GM13977 (cell line): ENCODE measurements around the gene IPO13.
A peak's percentile ranks its signal among the peaks of the same experiment; 100 is the strongest.

Source experiments
- DNase-seq: peaks from one replicate; pipeline ENCODE4 v3.0.0; 2012; ENCODE audit warnings: low spot score
- CTCF ChIP-seq: IDR thresholded peaks from 2 replicates; pipeline ENCODE4 v1.5.1; 2012; ENCODE audit warnings: mild to moderate bottlenecking, control low read depth; ENCODE audit not compliant: insufficient read depth; ENCODE audit errors: extremely low read depth, missing control alignments
- in situ Hi-C: fragments of 300-500 bp; cut with MboI; formaldehyde crosslinking; loops from one replicate; pipeline ENCODE4 v1.12.0; 2022; ENCODE audit warnings: low sequenced_read_pairs, low pct_unique_long_range_greater_than_20kb, mixed read lengths, inconsistent platforms; ENCODE audit not compliant: unreplicated experiment

IPO13 gene

DNA sequence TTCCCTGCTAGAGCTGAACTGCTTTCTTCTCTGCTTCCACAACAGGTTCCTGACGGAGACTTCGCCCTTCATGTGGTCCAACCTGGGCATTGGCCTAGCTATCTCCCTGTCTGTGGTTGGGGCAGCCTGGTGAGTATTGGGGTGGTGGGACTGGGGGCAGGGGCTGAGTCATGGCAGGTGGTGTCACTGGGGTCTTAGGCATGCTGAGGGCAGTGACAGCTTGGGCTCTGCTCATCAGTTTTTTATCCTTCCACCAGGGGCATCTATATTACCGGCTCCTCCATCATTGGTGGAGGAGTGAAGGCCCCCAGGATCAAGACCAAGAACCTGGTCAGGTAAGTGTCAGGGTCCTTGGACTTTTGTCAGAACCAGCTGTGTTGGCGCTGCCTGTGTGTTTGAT is 29.3 kb downstream of the IPO13 start:
- in situ Hi-C loops = no loop called here
- TF ChIP-seq CTCF = no peak
- no peak for DNase-seq

- DNase-seq = no peak
- in situ Hi-C loops = no loop called here
- TF ChIP-seq CTCF = no peak
These were observed 30.1 kb downstream of the IPO13 start for GRCh38 chr1:43976890-43977289.

- DNase-seq = no peak
- in situ Hi-C loops = no loop called here
- no peak for TF ChIP-seq CTCF
These were observed 30.9 kb downstream of the IPO13 start for GRCh38 chr1:43977376-43978263.

GRCh38 chr1:43978264-43978550 is 31.5 kb downstream of the IPO13 start:
- in situ Hi-C loops = no loop called here
- DNase-seq = no peak
- TF ChIP-seq CTCF = no peak

- TF ChIP-seq CTCF = no peak
- in situ Hi-C loops = no loop called here
- DNase-seq = peak; percentile 91
These were observed 32.0 kb downstream of the IPO13 start, which contains the start of gene B4GALT2 for GRCh38 chr1:43978551-43979260. Gene B4GALT2 (plus strand): TSS chr1:43979210. CDS start chr1:43981161, 1,951 bp downstream.

DNA sequence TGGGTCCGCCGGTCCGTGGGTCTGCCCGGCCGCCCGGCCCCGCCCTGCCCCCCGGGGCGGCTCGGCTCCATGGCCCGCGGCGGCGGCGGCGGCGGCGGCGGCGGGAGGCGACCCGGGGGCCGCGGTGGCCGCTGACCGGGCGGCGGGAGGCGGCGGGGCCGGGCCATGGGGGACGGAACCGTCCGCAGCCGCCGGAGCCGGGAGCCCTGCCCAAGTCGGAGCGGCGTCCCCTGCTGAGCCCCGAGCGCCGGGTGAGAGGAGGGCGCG is 32.4 kb downstream of the IPO13 start:
- no peak for DNase-seq
- TF ChIP-seq CTCF = no peak
- in situ Hi-C loops = no loop called here
